Neutrophil (primary cell): ENCODE results near the gene INCENP.

ENCODE experiments used
- H3K27ac ChIP-seq: fragments of 200-600 bp; sonication (generic); 2 replicates; pipeline ENCODE4 v1.5.1; 2016; ENCODE audit warnings: mild to moderate bottlenecking, moderate library complexity
- H3K27me3 ChIP-seq: fragments of 200-600 bp; sonication (generic); 2 replicates; pipeline ENCODE4 v1.6.0; 2016; ENCODE audit warnings: mild to moderate bottlenecking
- H3K36me3 ChIP-seq: fragments of 200-600 bp; sonication (generic); 2 replicates; pipeline ENCODE4 v1.5.1; 2017
- H3K4me1 ChIP-seq, 2 experiments: fragments of 200-600 bp in 1 of 2; sonication (generic) in 1 of 2; 1 replicate in 1 of 2; 2 replicates in 1 of 2; pipeline versions ENCODE4 v1.5.1 to v1.6.1; 2013 to 2016; ENCODE audit warnings: low read depth in 1 of 2, low read length in 1 of 2, mild to moderate bottlenecking in 1 of 2, moderate library complexity in 1 of 2; ENCODE audit not compliant: control insufficient read depth in 1 of 2, insufficient read depth in 1 of 2
- H3K4me3 ChIP-seq, 2 experiments: fragments of 200-600 bp in 1 of 2; sonication (generic) in 1 of 2; 1 replicate in 1 of 2; 2 replicates in 1 of 2; pipeline ENCODE4 v1.5.1; 2013 to 2016; ENCODE audit warnings: low read depth in 1 of 2, low read length in 1 of 2, mild to moderate bottlenecking in 1 of 2, moderate library complexity in 1 of 2
- H3K9me3 ChIP-seq: fragments of 200-600 bp; sonication (generic); 2 replicates; pipeline ENCODE4 v1.5.1; 2016
- TF ChIP-seq, protein P1 (sequence below): fragments of 200-600 bp; sonication (generic); IDR thresholded peaks from 2 replicates; pipeline ENCODE4 v1.5.1; 2016; ENCODE audit warnings: antibody characterized with exemption

Gene INCENP

DNA sequence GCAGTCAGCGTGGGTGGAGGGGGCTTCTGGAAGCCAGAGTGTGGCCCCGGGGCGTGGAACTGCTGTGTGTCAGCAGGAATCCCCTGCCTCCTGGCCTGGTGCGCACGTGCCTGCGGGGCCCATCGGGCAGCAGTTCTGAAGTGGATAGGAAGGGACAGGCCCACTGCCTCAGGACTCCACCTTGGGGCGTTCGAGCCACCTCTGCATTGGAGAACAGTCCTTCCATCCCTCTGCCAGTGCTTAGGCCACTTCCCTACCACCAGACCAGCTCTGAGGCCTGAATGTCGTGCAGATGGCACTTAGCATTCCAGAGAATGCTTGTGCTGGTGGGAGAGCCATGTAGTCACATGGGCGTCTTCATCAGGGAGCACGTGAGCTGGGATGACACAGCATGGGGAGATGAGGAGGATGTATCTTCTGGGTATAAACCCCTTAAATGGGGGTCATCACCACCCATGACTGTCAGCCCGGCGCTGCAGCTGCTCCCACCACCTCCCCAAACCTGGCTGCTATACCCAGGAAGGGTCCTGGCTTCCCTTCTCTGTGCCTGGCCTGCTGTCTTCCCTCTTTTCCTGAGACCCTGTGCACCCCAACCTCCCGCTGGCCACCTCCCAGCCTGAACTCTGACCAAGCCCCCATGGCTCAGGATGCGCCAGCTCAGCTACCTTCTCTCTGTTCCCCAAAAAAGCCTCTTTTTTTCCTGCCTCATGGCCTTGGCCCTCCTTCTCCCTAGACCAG, 9.7 kb downstream of the INCENP start:
- no peaks in the 10 kb centered on the region for H3K9me3 ChIP-seq
- no peak overlapping the region for H3K27ac ChIP-seq
- TF ChIP-seq, protein P1, sequence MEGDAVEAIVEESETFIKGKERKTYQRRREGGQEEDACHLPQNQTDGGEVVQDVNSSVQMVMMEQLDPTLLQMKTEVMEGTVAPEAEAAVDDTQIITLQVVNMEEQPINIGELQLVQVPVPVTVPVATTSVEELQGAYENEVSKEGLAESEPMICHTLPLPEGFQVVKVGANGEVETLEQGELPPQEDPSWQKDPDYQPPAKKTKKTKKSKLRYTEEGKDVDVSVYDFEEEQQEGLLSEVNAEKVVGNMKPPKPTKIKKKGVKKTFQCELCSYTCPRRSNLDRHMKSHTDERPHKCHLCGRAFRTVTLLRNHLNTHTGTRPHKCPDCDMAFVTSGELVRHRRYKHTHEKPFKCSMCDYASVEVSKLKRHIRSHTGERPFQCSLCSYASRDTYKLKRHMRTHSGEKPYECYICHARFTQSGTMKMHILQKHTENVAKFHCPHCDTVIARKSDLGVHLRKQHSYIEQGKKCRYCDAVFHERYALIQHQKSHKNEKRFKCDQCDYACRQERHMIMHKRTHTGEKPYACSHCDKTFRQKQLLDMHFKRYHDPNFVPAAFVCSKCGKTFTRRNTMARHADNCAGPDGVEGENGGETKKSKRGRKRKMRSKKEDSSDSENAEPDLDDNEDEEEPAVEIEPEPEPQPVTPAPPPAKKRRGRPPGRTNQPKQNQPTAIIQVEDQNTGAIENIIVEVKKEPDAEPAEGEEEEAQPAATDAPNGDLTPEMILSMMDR, result no peak
- peaks cover 79% of the 10 kb centered on the region for H3K36me3 ChIP-seq
- H3K4me3 ChIP-seq, result no peak overlapping the region
- H3K27me3 ChIP-seq, result no peaks in the 10 kb centered on the region
- no peaks in the 10 kb centered on the region for H3K4me1 ChIP-seq

DNA sequence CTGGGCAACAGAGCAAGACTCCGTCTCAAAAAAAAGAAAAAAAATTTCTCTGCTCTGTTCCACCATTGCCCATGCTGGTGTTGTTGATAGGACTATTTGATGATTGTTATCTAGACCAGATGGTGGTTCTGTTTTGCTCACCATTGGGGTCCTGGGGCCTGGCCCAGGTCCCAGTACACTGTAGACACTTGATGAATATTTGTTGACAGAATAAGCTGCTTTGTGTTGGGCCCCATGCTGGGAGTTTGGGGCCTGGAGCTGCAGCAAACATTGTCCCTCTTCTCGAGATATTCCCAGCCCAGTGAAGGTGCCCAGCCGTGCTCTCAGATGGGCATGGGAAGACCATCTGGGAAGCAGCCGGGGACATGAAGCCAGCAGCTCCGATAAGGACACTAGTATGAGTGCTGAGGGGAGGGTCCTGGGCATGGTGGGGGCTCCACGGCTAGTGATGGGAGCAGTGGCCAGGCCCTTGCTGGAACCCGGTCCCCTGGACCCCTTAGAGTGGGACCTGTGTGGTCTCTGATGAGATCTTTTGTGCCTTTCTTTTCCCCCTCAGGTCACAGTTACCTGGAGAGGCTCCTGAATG, 13.6 kb downstream of the INCENP start:
- Histone ChIP-seq H3K27ac (no peak overlapping the region), H3K36me3 (peaks cover 85% of the 10 kb centered on the region), H3K9me3 (no peaks in the 10 kb centered on the region), H3K4me1 (no peaks in the 10 kb centered on the region), H3K27me3 (no peaks in the 10 kb centered on the region), H3K4me3 (no peak overlapping the region)
- TF ChIP-seq, protein P1, result no peak

DNA sequence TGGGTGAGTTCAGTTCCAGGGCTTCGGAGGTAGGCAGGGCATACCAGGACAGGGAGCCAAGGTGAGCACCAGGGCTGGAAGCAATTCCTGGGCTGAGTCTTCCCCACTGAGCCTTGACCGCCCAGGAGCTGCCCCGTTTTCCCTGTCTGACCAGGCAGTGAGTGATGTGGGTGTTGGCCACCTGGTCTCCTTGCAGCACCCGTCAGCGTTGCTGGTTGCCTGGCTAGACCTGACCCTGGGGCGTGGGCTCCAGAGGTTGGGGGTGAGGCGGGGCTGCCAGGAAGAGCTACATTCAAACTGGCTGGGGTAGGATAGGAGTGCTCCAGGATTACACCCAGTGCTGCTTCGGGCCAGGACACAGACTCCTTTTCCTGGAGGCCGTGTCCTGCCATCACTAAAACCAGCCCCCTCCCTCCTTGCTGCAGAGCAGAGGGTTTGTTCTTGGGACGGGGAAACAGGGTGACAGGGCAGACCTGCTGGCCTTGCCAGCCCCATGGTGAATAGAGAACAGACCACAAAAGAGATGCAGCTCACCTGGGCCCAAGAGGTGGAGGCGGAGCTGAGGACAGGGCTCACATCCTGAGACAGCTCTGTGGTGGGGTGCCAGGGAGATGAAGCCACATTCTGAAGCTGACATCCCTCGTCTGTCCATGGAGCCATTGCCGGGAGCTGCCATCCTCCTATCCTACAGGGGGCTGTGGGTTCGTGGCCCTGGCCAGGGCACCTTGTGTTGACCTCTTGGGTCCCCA, 14.2 kb downstream of the INCENP start:
- no peaks in the 10 kb centered on the region for H3K27me3 ChIP-seq
- no peaks in the 10 kb centered on the region for H3K9me3 ChIP-seq
- H3K4me3 ChIP-seq, result no peak overlapping the region
- H3K4me1 ChIP-seq, result no peaks in the 10 kb centered on the region
- no peak overlapping the region for H3K27ac ChIP-seq
- H3K36me3 ChIP-seq, result peaks cover 86% of the 10 kb centered on the region
- TF ChIP-seq, protein P1, result no peak

DNA sequence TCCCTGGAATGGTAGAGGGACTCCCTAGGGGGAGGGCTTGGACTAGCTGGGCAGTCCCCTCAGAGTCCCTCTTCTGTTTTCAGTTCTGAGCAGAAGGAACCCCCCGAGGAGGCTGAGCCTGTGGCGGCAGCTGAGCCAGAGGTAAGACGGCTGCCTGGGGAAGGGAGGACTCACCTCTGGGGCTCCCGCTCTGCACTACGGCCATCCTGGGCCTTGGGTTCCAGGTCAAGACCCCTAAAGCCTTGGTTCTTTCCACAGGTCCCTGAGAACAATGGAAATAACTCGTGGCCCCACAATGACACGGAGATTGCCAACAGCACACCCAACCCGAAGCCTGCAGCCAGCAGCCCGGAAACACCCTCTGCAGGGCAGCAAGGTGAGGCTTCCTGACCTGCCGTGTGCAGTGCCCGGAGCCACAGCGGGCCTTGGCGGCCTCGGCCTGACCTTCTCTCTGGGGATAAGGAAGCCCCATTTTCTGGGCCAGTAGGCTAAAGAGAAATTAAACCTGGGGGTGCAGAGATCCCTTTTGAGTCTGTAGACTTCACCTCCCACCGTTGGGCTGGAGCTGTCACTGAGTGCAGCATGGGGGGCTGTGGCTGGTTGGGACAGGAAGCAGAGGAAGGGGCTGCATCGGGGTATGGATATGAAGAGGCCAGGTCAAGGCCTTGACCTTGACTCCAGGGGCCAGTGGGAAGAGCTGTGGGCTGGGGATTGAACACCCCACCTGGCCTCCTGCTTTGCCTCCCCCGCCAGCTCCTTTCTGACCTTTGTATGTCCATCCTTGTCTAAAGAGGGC, 15.0 kb downstream of the INCENP start:
- H3K27me3 ChIP-seq, result no peaks in the 10 kb centered on the region
- TF ChIP-seq, protein P1, result no peak
- H3K27ac ChIP-seq, result no peak overlapping the region
- H3K4me1 ChIP-seq, result no peaks in the 10 kb centered on the region
- H3K4me3 ChIP-seq, result no peak overlapping the region
- H3K9me3 ChIP-seq, result no peaks in the 10 kb centered on the region
- peaks cover 86% of the 10 kb centered on the region for H3K36me3 ChIP-seq

DNA sequence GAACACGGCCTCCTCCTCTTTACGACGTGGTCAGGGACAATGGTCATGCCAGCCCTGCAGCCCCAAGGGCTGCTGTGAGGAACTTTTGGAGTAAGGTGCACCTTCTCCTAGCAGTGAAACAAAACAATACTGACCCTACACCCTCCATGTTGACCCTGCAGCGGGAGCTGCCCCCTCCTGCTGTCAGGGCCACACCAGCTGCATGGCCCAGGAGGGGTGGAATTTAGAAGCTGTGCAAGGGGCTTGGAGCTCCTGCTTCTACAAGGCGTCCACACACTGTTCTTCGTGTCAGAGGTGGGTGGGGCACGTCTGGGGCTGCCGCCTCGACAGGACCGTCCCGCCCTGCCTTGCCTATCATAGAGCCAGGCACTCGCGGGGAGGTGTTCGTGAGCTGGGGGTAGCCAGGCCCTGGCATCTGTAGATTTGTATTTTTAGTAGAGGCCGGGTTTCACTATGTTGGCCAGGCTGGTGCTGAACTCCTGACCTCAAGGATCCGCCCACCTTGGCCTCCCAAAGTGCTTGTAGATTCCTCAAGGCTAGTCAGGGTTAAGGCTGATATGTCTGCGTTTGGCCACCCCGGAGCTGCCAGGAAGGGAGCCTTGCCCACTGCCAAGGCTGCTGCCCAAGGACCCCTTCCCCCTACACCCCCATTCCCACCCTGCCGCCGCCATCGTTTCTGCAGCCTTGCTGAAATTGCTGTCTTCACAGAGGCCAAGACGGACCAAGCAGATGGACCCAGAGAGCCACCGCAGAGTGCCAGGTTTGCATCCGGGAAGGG, 15.9 kb downstream of the INCENP start:
- Histone ChIP-seq H3K27ac (no peak overlapping the region), H3K4me3 (no peak overlapping the region), H3K36me3 (peaks cover 88% of the 10 kb centered on the region), H3K9me3 (no peaks in the 10 kb centered on the region), H3K4me1 (no peaks in the 10 kb centered on the region), H3K27me3 (no peaks in the 10 kb centered on the region)
- TF ChIP-seq, protein P1, result no peak
